GM12878 (cell line): Measurements from ENCODE around the gene RBBP8NL. TPM values are rescaled to one million over a fixed set of nuclear protein-coding genes. Genes with fewer than 3 reads are reported as not detected.

Source experiments
- ATAC-seq: fragments of 200-7000 bp; cut with Tn5 transposase; 3 replicates; pipeline ENCODE4 v1.9.1; 2020; ENCODE audit warnings: mild to moderate bottlenecking, moderate library complexity
- BruUV-seq: library from RNA; stranded (reverse); fragments of 400-500 nt; replicated peaks from 2 replicates; lab custom pipeline; 2021; lab: Mats Ljungman, UMichigan
- CTCF ChIA-PET: fragments of 300-600 bp; sonication (Branson Sonifier 250); formaldehyde crosslinking; extraction: SDS; loops from one replicate; lab custom pipeline; 2021; ENCODE audit warnings: inconsistent platforms; lab: Yijun Ruan, JAX
- POLR2A ChIA-PET: fragments of 350-600 bp; formaldehyde crosslinking; extraction: SDS; loops from one replicate; lab custom pipeline; 2021; ENCODE audit warnings: inconsistent platforms; lab: Charles Lee
- RAD21 ChIA-PET: fragments of 300-600 bp; sonication (Branson Sonifier 250); formaldehyde crosslinking; loops from one replicate; lab custom pipeline; 2023; ENCODE audit warnings: antibody characterized with exemption; ENCODE audit not compliant: unreplicated experiment; lab: Charles Lee
- SMC1A ChIA-PET: fragments of 300-600 bp; sonication (Branson Sonifier 250); formaldehyde crosslinking; loops from one replicate; lab custom pipeline; 2023; ENCODE audit not compliant: unreplicated experiment, uncharacterized antibody; lab: Charles Lee
- DNase-seq: peaks from one replicate; pipeline ENCODE4 v3.0.0-alpha.2; 2011; ENCODE audit warnings: low read depth, low spot score
- FAIRE-seq: peaks from 3 replicates; lab custom pipeline; 2011; peaks lifted over from hg19 to GRCh38; lab: Jason Lieb, UNC
- H2AFZ ChIP-seq: 2 replicates; pipeline ENCODE4 v1.6.0; 2011; ENCODE audit warnings: low read depth, low read length, control low read depth; ENCODE audit not compliant: control insufficient read depth
- H3K27ac ChIP-seq: 2 replicates; pipeline ENCODE4 v1.5.1; 2011; ENCODE audit warnings: control low read depth; ENCODE audit not compliant: control insufficient read depth, insufficient read depth
- H3K27me3 ChIP-seq, 2 experiments: replicated peaks in 1 of 2; 2 replicates each; pipeline versions ENCODE4 v1.6.0 to v1.6.1; 2011; ENCODE audit warnings: low read length in 1 of 2; ENCODE audit not compliant: control insufficient read depth in 2 of 2, insufficient read depth in 2 of 2
- H3K36me3 ChIP-seq, 2 experiments: 2 replicates each; pipeline ENCODE4 v1.5.1; 2011; ENCODE audit warnings: low read length in 1 of 2; ENCODE audit not compliant: control insufficient read depth in 2 of 2, insufficient read depth in 2 of 2
- H3K4me1 ChIP-seq: 2 replicates; pipeline ENCODE4 v1.6.1; 2011; ENCODE audit warnings: mild to moderate bottlenecking, low read length, moderate library complexity, mixed read lengths; ENCODE audit not compliant: control insufficient read depth, insufficient read depth
- H3K4me2 ChIP-seq: 2 replicates; pipeline ENCODE4 v1.6.0; 2011; ENCODE audit warnings: control low read depth; ENCODE audit not compliant: control insufficient read depth, insufficient read depth
- H3K4me3 ChIP-seq: fragments of 200-600 bp; sonication (generic); 2 replicates; pipeline ENCODE4 v1.5.1; 2016
- H3K79me2 ChIP-seq: 2 replicates; pipeline ENCODE4 v1.6.0; 2011; ENCODE audit warnings: low read length; ENCODE audit not compliant: control insufficient read depth, insufficient read depth
- H3K9ac ChIP-seq: 2 replicates; pipeline ENCODE4 v1.8.0; 2011; ENCODE audit warnings: low read length, control low read depth, mixed read lengths; ENCODE audit not compliant: control insufficient read depth, insufficient read depth
- H3K9me3 ChIP-seq: replicated peaks from 3 replicates; pipeline ENCODE4 v1.5.1; 2011; ENCODE audit warnings: mild to moderate bottlenecking, low read length; ENCODE audit not compliant: control insufficient read depth, insufficient read depth
- H4K20me1 ChIP-seq: 2 replicates; pipeline ENCODE4 v1.6.0; 2011; ENCODE audit not compliant: control insufficient read depth, insufficient read depth
- CHD4 ChIP-seq: fragments of 200-600 bp; sonication (generic); IDR thresholded peaks from 2 replicates; pipeline ENCODE4 v1.6.1; 2016; ENCODE audit warnings: mild to moderate bottlenecking
- FOXK2 ChIP-seq: fragments of 450-650 bp; IDR thresholded peaks from 2 replicates; pipeline ENCODE4 v1.6.1; 2017; ENCODE audit warnings: mild to moderate bottlenecking, moderate library complexity
- HDAC6 ChIP-seq: fragments of 200-600 bp; sonication (generic); IDR thresholded peaks from one replicate; pipeline ENCODE4 v1.8.0; 2017; ENCODE audit warnings: antibody characterized with exemption; ENCODE audit not compliant: unreplicated experiment
- LARP7 ChIP-seq: fragments of 450-650 bp; IDR thresholded peaks from 2 replicates; pipeline ENCODE4 v1.6.1; 2017; ENCODE audit warnings: mild to moderate bottlenecking
- MTA3 ChIP-seq: IDR thresholded peaks from 2 replicates; pipeline ENCODE4 v1.6.1; 2012; ENCODE audit warnings: low read length, inconsistent platforms, borderline replicate concordance
- MYC ChIP-seq: IDR thresholded peaks from 2 replicates; pipeline ENCODE4 v1.6.1; 2011; ENCODE audit warnings: mild to moderate bottlenecking, low read length, moderate library complexity, inconsistent platforms; ENCODE audit not compliant: insufficient read depth, insufficient replicate concordance, insufficient read length, severe bottlenecking
- PAX8 ChIP-seq: fragments of 450-650 bp; IDR thresholded peaks from 2 replicates; pipeline ENCODE4 v1.6.1; 2017; ENCODE audit warnings: mild to moderate bottlenecking, moderate library complexity
- SIX5 ChIP-seq: IDR thresholded peaks from 2 replicates; pipeline ENCODE4 v1.6.1; 2011; ENCODE audit warnings: mild to moderate bottlenecking, low read depth, low read length, moderate library complexity; ENCODE audit not compliant: severe bottlenecking
- SMAD1 ChIP-seq: fragments of 450-650 bp; IDR thresholded peaks from 2 replicates; pipeline ENCODE4 v1.6.1; 2018; ENCODE audit warnings: mild to moderate bottlenecking, low read depth; ENCODE audit not compliant: partially characterized antibody
- SUPT20H ChIP-seq: IDR thresholded peaks from 2 replicates; pipeline ENCODE4 v1.6.1; 2011; ENCODE audit warnings: low read depth, mild to moderate bottlenecking, low read length, moderate library complexity, borderline replicate concordance; ENCODE audit not compliant: control insufficient read depth
- ZNF592 ChIP-seq: fragments of 450-650 bp; IDR thresholded peaks from 2 replicates; pipeline ENCODE4 v1.6.1; 2017; ENCODE audit warnings: mild to moderate bottlenecking, moderate library complexity
- WGBS: methylation state at CpG from one replicate; pipeline ENCODE4 v1.1.6; 2016; ENCODE audit warnings: low lambda C conversion rate; ENCODE audit not compliant: insufficient replicate concordance, insufficient coverage; ENCODE audit errors: missing lambda C conversion rate; 5-methylcytosine and 5-hydroxymethylcytosine counted together
- in situ Hi-C: fragments of 300-500 bp; cut with MboI; formaldehyde crosslinking; loops from 9 replicates; pipeline ENCODE4 v1.14.3; 2018; ENCODE audit warnings: mixed read lengths
- intact Hi-C: fragments of 100-400 bp; cut with micrococcal nuclease; formaldehyde crosslinking; loops from one replicate; pipeline ENCODE4 v1.14.2; 2022; ENCODE audit not compliant: unreplicated experiment
- polyA plus RNA-seq, 11 experiments: library from polyadenylated mRNA; depleted of rRNA in 4 of 11; unstranded in 6 of 11; stranded (reverse) in 5 of 11; fragments of >200 nt; fragmentation: Nextera tagmentation in 4 of 11; fragmentation: Illumina TruSeq in 1 of 11; extraction: Ambion mirVana in 4 of 11; extraction: Trizol in 1 of 11; gene quantifications; 1 replicate in 1 of 11; 2 replicates in 10 of 11; pipeline versions ENCODE4 v1.2.1 to v1.2.3, GENCODE V29; 2011 to 2016; ENCODE audit warnings: inconsistent platforms in 2 of 11, missing spikeins in 2 of 11, low read depth in 1 of 11
- total RNA-seq, 4 experiments: library from RNA; depleted of rRNA in 3 of 4; stranded (reverse); fragments of >200 nt in 3 of 4; fragmentation: Illumina TruSeq in 1 of 4; extraction: Trizol in 1 of 4; gene quantifications; 2 replicates each; pipeline versions ENCODE4 v1.2.1 to v1.2.3, GENCODE V29; 2013 to 2021
- TF ChIP-seq, protein P1 (sequence below): IDR thresholded peaks from 2 replicates; pipeline ENCODE4 v1.6.1; 2011; ENCODE audit warnings: borderline replicate concordance, low read depth, mild to moderate bottlenecking, moderate library complexity, mixed read lengths, low read length; ENCODE audit not compliant: insufficient read depth; ENCODE audit errors: extremely low read length
- TF ChIP-seq, protein P2 (sequence below): fragments of 450-650 bp; IDR thresholded peaks from 2 replicates; pipeline ENCODE4 v1.6.1; 2016; ENCODE audit warnings: mild to moderate bottlenecking

RBBP8NL gene
- total and polyA plus RNA-seq, 10 of the 15 experiments (the other 5 are each of a cell fraction or from before 2014, with no cell fraction given): not detected

DNA sequence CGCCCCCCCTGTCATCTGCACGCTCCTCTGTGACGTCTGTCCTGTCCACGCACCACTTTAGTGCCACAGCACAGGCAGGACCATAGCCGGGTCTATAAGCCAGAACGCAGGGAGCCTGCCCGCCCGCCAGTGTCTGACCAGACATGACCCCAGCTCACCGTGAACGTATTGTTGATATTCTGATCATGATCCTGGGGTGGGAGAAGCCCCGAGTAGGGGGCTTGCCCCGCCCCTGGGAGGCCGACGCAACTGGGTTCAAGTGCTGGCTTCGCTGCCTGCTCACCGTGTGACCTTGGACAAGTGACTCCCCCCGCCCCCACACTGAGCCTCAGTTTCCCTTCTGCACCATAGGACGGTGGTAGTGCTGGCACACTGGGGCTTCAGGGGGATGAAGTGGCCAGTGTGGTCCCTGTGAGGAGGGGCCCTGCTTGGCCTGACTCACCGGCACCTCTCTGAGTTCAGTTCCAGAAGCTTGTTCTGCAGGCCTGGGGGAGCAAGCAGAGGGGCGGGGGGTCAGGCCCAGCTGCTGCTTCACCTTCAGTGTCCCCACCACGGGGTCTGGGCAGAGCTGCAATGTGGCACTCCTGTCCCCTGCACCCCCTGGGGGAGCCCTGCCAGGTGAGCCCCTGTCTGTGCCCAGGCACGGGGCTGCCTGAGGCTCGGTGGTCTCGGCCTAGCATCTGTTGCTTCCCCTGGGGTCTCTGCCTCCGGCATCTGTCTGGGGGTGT lies 9.2 kb downstream of the RBBP8NL start (continued):
- TF ChIP-seq ZNF592 (no peak), PAX8 (no peak)
- TF ChIP-seq, all 136 proteins: peak for 0

GRCh38 chr20:62416651-62417637 lies 10.4 kb downstream of the RBBP8NL start:
- in situ Hi-C loops (no loop called here), intact Hi-C loops (no loop called here)
- Histone ChIP-seq H3K36me3 (no peaks in the 10 kb centered on the region), H3K27me3 (no peaks in the 10 kb centered on the region), H3K4me3 (no peak overlapping the region), H3K9ac (no peak overlapping the region), H3K4me2 (no peak overlapping the region), H3K9me3 (no peaks in the 10 kb centered on the region), H4K20me1 (no peaks in the 10 kb centered on the region), H2AFZ (no peak overlapping the region), H3K4me1 (no peaks in the 10 kb centered on the region), H3K79me2 (no peaks in the 10 kb centered on the region), H3K27ac (no peak overlapping the region)
- no peak for ATAC-seq
- FAIRE-seq: no peak
- WGBS: 42% methylated on average over 38 of the region's 43 CpGs
- SMC1A ChIA-PET: no interaction called here
- POLR2A ChIA-PET: no interaction called here
- no peak for DNase-seq
- no TSS peak for BruUV-seq
- RAD21 ChIA-PET: no interaction called here
- CTCF ChIA-PET: no interaction called here
- no peak for TF ChIP-seq LARP7
- no peak for TF ChIP-seq SUPT20H
- no peak for TF ChIP-seq SIX5
- no peak for TF ChIP-seq MYC
- TF ChIP-seq, protein P1, sequence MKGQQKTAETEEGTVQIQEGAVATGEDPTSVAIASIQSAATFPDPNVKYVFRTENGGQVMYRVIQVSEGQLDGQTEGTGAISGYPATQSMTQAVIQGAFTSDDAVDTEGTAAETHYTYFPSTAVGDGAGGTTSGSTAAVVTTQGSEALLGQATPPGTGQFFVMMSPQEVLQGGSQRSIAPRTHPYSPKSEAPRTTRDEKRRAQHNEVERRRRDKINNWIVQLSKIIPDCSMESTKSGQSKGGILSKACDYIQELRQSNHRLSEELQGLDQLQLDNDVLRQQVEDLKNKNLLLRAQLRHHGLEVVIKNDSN: no peak
- no peak for TF ChIP-seq FOXK2
- TF ChIP-seq, protein P2, sequence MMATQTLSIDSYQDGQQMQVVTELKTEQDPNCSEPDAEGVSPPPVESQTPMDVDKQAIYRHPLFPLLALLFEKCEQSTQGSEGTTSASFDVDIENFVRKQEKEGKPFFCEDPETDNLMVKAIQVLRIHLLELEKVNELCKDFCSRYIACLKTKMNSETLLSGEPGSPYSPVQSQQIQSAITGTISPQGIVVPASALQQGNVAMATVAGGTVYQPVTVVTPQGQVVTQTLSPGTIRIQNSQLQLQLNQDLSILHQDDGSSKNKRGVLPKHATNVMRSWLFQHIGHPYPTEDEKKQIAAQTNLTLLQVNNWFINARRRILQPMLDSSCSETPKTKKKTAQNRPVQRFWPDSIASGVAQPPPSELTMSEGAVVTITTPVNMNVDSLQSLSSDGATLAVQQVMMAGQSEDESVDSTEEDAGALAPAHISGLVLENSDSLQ: no peak
- no peak for TF ChIP-seq CHD4
- TF ChIP-seq HDAC6: no peak
- no peak for TF ChIP-seq MTA3
- no peak for TF ChIP-seq SMAD1
